Stimulated activated CD8-positive, alpha-beta memory T cell treated with anti-CD3 and anti-CD28 coated beads, Interleukin-15, amount 100 ng/mL, for 48 hours (primary cell): ENCODE measurements around the gene PHRF1.
"Not testable (repeated sequence)": the region's sequence is repeated elsewhere in the genome, so short reads cannot be mapped to it uniquely, and the experiment has no call there.

Experiments
- DNase-seq, 2 donors: peaks; one replicate each; pipeline ENCODE4 v3.0.0-alpha.2; 2020; ENCODE audit warnings: low read depth in 2 of 2

Gene PHRF1

DNA sequence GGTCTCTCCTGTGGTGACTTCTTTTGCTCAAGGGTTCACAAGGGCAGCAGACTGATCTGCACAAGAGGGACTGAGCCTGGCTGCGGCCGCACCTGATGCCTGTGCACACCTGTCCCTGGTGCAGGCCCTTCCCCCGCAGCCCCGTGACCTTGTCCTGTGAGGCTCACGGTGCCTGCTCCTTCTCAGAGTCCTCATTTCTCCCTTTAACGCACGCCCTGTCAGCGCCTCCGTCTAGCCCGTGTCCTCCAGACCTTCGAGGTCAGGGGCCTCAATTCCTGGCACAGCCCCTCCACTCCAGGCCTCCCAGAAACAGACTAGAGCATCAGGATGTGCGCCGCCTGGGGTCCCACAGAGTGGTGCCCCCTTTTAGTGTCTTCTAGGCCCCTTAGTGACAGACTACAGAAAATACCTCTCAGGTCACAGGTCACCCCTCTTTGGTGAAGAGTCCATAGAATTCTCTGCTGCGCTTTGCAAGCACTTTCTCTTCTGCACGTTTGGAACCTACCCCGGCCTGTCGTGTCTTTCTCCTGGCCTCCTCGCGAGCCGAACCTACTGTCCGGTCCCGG lies 59.8 kb downstream of the PHRF1 start:
- no peak for DNase-seq

- no peak for DNase-seq
Observed at GRCh38 chr11:636511-637332, 60.5 kb downstream of the PHRF1 start, which contains the start of gene DRD4. DRD4 (plus strand) TSS chr11:637269; CDS start chr11:637305, 36 bp downstream.

DNA sequence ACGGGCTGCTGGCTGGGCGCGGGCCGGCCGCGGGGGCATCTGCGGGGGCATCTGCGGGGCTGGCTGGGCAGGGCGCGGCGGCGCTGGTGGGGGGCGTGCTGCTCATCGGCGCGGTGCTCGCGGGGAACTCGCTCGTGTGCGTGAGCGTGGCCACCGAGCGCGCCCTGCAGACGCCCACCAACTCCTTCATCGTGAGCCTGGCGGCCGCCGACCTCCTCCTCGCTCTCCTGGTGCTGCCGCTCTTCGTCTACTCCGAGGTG lies 61.0 kb downstream of the PHRF1 start:
- no peak for DNase-seq

DNA sequence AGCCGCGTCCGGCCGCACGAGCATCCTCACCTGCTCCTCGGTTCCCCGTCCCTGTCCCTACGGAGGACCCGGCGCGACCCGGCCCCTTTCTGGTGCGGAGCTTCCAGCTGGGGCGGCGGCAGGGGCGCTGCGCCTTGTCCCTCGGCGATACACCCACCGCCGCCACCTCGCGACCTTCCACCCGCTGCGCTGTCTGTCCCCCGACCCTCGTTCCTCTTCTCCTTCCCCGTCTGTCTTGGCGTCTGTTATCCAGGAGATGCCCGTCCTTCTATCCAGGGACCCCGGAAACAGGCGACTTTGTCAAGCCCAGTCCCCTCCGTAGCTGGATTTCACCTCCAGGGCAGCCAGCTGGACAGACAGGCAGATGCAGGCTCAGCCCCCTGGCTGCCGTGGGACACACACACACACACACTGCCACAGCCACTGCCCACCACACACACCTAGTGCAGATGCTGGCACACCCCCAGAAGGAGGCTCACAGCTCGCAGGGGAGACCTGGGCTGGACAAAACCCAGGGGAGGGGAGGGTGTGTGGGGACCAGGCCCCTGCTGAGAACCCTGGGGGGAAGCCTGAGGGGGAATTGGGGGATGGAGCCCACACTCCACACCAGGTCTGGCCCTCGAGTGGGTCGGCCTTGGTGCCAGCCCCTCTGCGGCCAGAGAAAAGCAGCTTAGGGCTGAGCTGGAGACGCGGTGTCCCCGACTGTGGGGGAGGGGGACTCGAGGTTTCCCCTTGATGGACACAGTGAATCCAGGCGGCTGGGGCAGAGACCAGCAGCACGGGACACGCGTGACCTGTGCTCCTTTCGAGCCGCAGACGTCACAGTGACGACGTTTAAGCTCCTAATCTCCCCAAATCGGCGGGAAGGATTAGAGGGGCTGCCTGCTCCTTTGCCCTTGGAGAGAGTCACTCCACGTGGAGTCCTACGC lies 61.6 kb downstream of the PHRF1 start:
- DNase-seq: no peak

DNA sequence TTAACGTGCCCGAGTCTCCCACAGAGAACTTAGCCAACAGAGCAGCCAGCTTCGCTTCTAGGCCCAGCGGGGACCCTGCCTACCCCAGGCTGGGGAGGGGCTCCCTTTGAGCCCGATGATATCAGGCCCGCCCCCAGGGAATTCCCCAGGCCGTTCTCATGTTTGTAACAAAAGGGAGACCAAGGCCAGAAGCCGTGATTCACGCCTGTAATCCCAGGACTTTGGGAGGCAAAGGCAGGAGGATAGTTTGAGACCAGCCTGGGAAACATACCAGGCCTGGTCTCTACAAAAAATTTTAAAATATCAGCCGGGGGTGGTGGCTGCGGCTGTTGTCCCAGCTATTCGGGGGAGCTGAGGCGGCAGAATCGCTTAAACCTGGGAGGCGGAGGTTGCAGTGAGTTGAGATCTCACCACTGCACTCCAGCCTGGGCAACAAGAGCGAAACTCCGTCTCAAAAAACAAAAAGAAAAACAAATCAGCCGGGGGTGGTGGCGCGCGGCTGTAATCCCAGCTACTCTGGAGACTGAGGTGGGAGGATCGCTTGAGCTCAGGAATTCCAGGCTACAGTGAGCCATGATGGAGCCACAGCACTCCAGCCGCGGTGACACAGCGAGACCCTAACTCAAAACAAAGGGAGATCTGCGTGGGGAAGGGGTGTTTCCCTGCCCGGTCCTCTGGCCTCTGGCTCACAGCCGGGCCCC lies 62.5 kb downstream of the PHRF1 start:
- DNase-seq: no peak

- no peak for DNase-seq
Observed at GRCh38 chr11:639332-639955, 63.2 kb downstream of the PHRF1 start.

DNA sequence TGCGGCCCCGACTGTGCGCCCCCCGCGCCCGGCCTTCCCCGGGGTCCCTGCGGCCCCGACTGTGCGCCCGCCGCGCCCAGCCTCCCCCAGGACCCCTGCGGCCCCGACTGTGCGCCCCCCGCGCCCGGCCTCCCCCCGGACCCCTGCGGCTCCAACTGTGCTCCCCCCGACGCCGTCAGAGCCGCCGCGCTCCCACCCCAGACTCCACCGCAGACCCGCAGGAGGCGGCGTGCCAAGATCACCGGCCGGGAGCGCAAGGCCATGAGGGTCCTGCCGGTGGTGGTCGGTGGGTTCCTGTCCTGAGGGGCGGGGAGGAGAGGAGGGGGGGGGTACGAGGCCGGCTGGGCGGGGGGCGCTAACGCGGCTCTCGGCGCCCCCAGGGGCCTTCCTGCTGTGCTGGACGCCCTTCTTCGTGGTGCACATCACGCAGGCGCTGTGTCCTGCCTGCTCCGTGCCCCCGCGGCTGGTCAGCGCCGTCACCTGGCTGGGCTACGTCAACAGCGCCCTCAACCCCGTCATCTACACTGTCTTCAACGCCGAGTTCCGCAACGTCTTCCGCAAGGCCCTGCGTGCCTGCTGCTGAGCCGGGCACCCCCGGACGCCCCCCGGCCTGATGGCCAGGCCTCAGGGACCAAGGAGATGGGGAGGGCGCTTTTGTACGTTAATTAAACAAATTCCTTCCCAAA lies 63.9 kb downstream of the PHRF1 start:
- DNase-seq: no peak

DNA sequence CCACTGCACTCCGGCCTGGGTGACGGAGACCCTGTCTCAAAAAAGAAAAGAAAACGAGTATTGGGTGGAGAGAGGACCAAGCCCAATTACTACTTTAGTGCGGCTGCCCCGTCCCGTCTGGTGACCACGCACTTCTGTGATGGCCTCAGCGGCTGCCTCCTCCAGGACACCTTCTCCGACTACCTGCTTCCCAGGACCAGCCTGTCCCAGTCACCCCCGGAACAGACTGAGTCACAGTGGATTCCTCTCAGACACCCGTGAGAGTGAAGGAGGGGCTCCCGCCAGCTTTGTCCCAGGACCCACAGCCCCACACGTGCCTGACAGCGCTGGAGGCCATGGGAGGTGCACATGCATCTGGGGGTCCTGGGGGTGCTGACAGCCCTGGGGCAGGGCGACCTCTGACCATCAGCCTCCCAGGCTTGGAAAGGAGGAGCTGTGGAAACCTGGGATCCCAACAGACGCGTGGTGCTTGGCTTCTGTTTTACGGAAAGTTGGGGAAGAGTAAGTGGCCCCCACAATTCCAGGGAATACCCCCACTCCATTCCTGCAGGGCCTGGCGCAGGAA lies 65.6 kb downstream of the PHRF1 start:
- no peak for DNase-seq

DNA sequence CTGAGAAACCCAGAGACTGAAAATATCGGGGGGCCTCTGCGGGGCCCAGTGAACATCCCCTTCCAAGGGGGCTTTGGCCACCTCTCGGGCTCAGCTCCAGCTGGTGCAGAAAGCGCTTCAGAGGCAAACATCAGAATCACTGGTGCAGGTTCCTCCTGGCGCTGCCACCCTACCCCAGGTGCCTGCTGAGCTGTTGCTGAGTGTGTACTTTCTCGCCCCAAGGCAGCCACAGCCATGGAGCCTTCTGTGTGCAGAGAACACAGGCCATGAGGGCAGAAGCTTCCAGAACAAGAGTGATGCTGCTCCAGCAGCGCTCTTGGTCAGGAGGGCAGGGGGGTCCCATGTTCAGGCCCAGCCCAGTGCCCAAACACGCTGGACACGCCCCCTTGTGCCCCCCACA lies 67.1 kb downstream of the PHRF1 start:
- DNase-seq: no peak

DNA sequence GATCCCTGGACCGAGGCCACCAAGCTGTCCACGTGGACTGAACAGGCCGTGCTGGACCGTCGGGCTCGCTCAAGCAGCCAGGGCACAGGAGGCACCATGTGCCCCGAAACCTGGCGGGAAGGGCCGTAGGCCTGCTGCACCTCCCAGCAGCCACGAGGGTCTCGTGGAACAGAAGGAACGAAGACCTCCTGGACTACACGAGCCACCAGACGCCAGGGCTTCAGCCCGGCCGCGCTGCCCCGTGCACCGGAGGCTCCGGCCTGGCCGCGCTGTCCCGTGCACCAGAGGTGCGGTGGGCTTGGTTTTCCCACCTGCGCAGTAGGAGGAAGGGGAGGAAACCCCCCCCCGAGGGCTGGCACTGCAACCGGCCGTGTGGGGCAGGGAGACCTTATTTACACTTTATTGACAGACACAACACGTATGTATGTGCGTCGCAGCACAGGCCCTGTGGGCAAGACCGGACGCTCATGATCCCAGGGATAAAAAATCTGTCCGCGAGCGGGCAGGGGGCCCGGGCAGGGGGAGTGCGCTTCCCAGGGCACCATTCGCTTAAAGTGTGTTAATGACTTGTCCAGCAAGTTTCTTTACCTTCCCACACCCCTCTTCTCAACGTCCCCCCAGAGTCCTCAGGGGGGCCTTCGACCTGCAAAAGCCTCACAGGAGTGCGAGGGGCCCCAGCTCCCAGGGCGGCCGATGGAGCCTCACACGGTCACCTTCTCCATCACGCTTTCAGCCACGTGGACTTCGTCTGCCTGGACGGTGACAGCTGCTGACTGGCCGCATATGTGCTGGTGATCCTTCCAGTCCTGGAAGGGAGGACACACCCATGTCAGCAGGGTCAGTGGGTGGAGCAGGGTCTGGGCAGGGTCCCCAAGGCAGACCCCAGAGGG lies 67.8 kb downstream of the PHRF1 start:
- no peak for DNase-seq

- DNase-seq: no peak
Observed at GRCh38 chr11:645536-645935, 69.3 kb downstream of the PHRF1 start.

DNA sequence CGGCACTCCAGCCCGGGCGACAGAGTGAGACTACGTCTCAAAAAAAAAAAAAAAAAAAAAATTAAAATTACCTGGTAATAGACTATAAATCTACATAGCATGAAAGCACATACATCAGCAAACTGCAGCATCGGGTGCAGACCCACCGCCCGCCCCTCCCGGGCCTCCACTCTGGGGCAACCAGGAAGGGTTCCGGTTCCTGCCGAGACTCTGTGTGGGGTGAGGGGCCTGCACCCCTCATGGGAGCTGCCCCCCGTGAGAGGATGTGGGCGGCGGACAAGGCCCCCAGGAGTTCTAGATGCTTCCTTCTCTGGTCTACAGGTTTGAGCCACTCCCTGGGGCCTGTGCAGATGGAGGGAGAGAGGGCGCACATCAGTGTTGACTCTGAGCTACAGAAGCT lies 69.9 kb downstream of the PHRF1 start:
- DNase-seq: no peak

DNA sequence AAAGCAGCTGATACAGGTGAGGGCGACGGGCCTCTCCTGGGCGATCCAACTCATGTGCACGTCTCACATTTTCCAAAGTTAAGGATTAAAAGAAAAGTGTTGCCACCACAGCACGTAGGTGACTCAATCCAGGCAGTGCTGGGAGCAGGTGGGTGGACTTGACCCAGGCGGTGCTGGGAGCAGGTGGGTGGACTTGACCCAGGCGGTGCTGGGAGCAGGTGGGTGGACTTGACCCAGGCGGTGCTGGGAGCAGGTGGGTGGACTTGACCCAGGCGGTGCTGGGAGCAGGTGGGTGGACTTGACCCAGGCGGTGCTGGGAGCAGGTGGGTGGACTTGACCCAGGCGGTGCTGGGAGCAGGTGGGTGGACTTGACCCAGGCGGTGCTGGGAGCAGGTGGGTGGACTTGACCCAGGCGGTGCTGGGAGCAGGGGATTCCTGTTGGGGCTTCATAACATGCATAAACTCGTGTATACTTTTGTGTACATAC lies 71.4 kb downstream of the PHRF1 start:
- DNase-seq: not testable (repeated sequence)

DNA sequence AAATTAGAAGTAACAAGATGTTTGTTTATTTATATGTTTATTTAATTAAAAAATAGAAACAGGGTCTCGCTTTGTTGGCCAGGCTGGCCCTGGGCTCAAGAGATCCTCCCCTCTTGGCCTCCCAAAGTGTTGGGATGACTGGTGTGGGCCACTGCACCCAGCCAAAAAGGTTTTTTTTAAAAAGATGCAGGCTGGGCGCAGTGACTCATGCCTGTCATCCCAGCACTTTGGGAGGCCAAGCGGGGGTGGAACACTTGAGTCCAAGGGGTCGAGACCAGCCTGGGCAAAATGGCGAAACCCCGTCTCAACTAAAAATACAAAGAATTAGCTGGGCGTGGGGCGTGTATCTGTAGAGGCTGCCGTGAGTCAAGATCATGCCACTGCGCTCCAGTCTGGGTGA lies 74.2 kb downstream of the PHRF1 start:
- DNase-seq: no peak

DNA sequence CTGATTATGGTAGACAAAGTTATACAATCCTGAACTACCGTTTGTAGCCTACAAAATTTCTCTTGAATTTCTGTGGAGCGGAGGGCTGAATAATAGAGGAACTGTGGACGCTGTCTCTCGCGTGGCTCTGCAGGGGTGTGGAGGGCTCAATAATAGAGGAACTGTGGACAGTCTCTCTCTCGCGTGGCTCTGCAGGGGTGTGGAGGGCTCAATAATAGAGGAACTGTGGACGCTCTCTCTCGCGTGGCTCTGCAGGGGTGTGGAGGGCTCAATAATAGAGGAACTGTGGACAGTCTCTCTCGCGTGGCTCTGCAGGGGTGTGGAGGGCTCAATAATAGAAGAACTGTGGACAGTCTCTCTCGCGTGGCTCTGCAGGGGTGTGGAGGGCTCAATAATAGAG lies 76.9 kb downstream of the PHRF1 start:
- not testable (repeated sequence) for DNase-seq

- DNase-seq: no peak
Observed at GRCh38 chr11:653837-654236, 77.6 kb downstream of the PHRF1 start.

GRCh38 chr11:654444-654843 lies 78.2 kb downstream of the PHRF1 start:
- DNase-seq: not testable (repeated sequence)

- no peak for DNase-seq
Observed at GRCh38 chr11:655036-655726, 78.9 kb downstream of the PHRF1 start.

GRCh38 chr11:656426-656825 lies 80.2 kb downstream of the PHRF1 start:
- DNase-seq: no peak
